H1 (cell line): ENCODE results near the gene SLC9A7. TPM values are rescaled to one million over a fixed set of nuclear protein-coding genes. Genes with fewer than 3 reads are reported as not detected.

ENCODE experiments used
- CTCF ChIA-PET: fragments of 300-600 bp; sonication (Branson Sonifier 250); formaldehyde crosslinking; loops from one replicate; lab custom pipeline; 2021; ENCODE audit not compliant: partially characterized antibody; lab: Charles Lee
- POLR2A ChIA-PET: fragments of 300-600 bp; sonication (Branson Sonifier 250); formaldehyde crosslinking; loops from one replicate; lab custom pipeline; 2021; ENCODE audit warnings: inconsistent platforms; ENCODE audit not compliant: partially characterized antibody; lab: Charles Lee
- DNase-seq, 2 experiments: peaks; one replicate each; pipeline versions ENCODE4 v3.0.0 to v3.0.0-alpha.2; 2010 to 2022; ENCODE audit warnings: low spot score in 2 of 2, low read depth in 1 of 2, mixed read lengths in 1 of 2
- FAIRE-seq: peaks from 2 replicates; lab custom pipeline; 2011; peaks lifted over from hg19 to GRCh38; lab: Jason Lieb, UNC
- H2AFZ ChIP-seq: 2 replicates; pipeline ENCODE4 v1.8.1; 2012; ENCODE audit warnings: low read length, inconsistent platforms
- H2AK5ac ChIP-seq: 2 replicates; pipeline ENCODE4 v1.6.1; 2013; ENCODE audit warnings: low read depth, low read length
- H2BK120ac ChIP-seq: replicated peaks from 2 replicates; pipeline ENCODE3; 2013; ENCODE audit warnings: low read depth, low read length, inconsistent platforms
- H2BK12ac ChIP-seq: 2 replicates; pipeline ENCODE4 v1.6.1; 2013; ENCODE audit warnings: low read depth, low read length
- H2BK15ac ChIP-seq: 2 replicates; pipeline ENCODE4 v1.6.1; 2013; ENCODE audit warnings: low read length
- H2BK20ac ChIP-seq: 2 replicates; pipeline ENCODE4 v1.6.1; 2013; ENCODE audit warnings: low read length
- H2BK5ac ChIP-seq: 2 replicates; pipeline ENCODE4 v1.6.1; 2013; ENCODE audit warnings: low read depth, low read length
- H3K14ac ChIP-seq: 2 replicates; pipeline ENCODE4 v1.6.1; 2013; ENCODE audit warnings: inconsistent platforms; ENCODE audit not compliant: insufficient read length
- H3K18ac ChIP-seq: 2 replicates; pipeline ENCODE4 v1.6.1; 2013; ENCODE audit warnings: low read length; ENCODE audit errors: extremely low read depth
- H3K23ac ChIP-seq: 2 replicates; pipeline ENCODE4 v1.6.1; 2013; ENCODE audit warnings: inconsistent platforms; ENCODE audit not compliant: insufficient read length
- H3K23me2 ChIP-seq: 2 replicates; pipeline ENCODE4 v1.6.1; 2013; ENCODE audit warnings: low read depth, low read length
- H3K27ac ChIP-seq: 2 replicates; pipeline ENCODE4 v1.6.1; 2011; ENCODE audit warnings: low read depth, low read length, inconsistent platforms
- H3K27me3 ChIP-seq, 4 experiments: replicated peaks in 1 of 4; 1 replicate in 1 of 4; 2 replicates in 3 of 4; pipeline versions ENCODE4 v1.6.1 to v1.8.1; 2011 to 2013; ENCODE audit warnings: low read length in 3 of 4, mild to moderate bottlenecking in 3 of 4, inconsistent platforms in 2 of 4, mixed read lengths in 2 of 4, moderate library complexity in 1 of 4; ENCODE audit not compliant: control insufficient read depth in 3 of 4, insufficient read depth in 3 of 4; ENCODE audit errors: extremely low read depth in 1 of 4
- H3K36me3 ChIP-seq, 4 experiments: 2 replicates each; pipeline versions ENCODE4 v1.6.1 to v1.8.1; 2011 to 2013; ENCODE audit warnings: mild to moderate bottlenecking in 4 of 4, low read length in 3 of 4, moderate library complexity in 2 of 4, control low read depth in 1 of 4, inconsistent platforms in 1 of 4; ENCODE audit not compliant: insufficient read depth in 4 of 4, control insufficient read depth in 2 of 4
- H3K4ac ChIP-seq: replicated peaks from 2 replicates; pipeline ENCODE3; 2013; ENCODE audit warnings: low read length, low read depth, mixed read lengths, inconsistent platforms; ENCODE audit not compliant: insufficient read length
- H3K4me1 ChIP-seq, 4 experiments: replicated peaks in 1 of 4; 1 replicate in 1 of 4; 2 replicates in 3 of 4; pipeline versions ENCODE4 v1.6.1 to v1.8.1; 2011 to 2013; ENCODE audit warnings: low read length in 3 of 4, inconsistent platforms in 2 of 4, mixed read lengths in 1 of 4; ENCODE audit not compliant: insufficient read depth in 4 of 4, control insufficient read depth in 3 of 4
- H3K4me2 ChIP-seq, 2 experiments: 2 replicates each; pipeline versions ENCODE4 v1.6.1 to v1.8.1; 2011 to 2013; ENCODE audit warnings: low read depth in 2 of 2, low read length in 2 of 2, control low read depth in 1 of 2, inconsistent platforms in 1 of 2, mild to moderate bottlenecking in 1 of 2; ENCODE audit not compliant: insufficient read depth in 1 of 2
- H3K4me3 ChIP-seq, 4 experiments: fragments of 200-600, 300-600 bp in 1 of 4; sonication (generic), shearing (Covaris generic), sonication (Bioruptor Twin) in 1 of 4; 2 replicates each; pipeline versions ENCODE4 v1.5.1 to v1.8.1; 2011 to 2016; ENCODE audit warnings: low read length in 4 of 4, low read depth in 3 of 4, control low read depth in 2 of 4, inconsistent platforms in 2 of 4, mild to moderate bottlenecking in 2 of 4, mixed read lengths in 1 of 4, moderate library complexity in 1 of 4; ENCODE audit not compliant: insufficient read depth in 2 of 4; ENCODE audit errors: extremely low read depth in 1 of 4
- H3K56ac ChIP-seq: replicated peaks from 2 replicates; pipeline ENCODE3; 2013; ENCODE audit warnings: low read depth, mild to moderate bottlenecking, mixed read lengths, low read length, inconsistent platforms; ENCODE audit not compliant: insufficient read length
- H3K79me1 ChIP-seq: 2 replicates; pipeline ENCODE4 v1.6.1; 2013; ENCODE audit warnings: low read depth, low read length, control low read depth
- H3K79me2 ChIP-seq, 2 experiments: 2 replicates each; pipeline versions ENCODE4 v1.6.1 to v1.8.1; 2012 to 2013; ENCODE audit warnings: low read length in 2 of 2, mild to moderate bottlenecking in 2 of 2, inconsistent platforms in 1 of 2; ENCODE audit not compliant: insufficient read depth in 2 of 2, control insufficient read depth in 1 of 2
- H3K9ac ChIP-seq, 4 experiments: replicated peaks in 1 of 4; 1 replicate in 1 of 4; 2 replicates in 3 of 4; pipeline versions ENCODE4 v1.6.1 to v1.8.1; 2011 to 2013; ENCODE audit warnings: low read depth in 3 of 4, low read length in 3 of 4, control low read depth in 2 of 4, mild to moderate bottlenecking in 2 of 4, moderate library complexity in 2 of 4, inconsistent platforms in 1 of 4; ENCODE audit errors: extremely low read depth in 1 of 4
- H3K9me3 ChIP-seq, 2 experiments: 2 replicates each; pipeline versions ENCODE4 v1.6.1 to v1.8.1; 2012 to 2013; ENCODE audit warnings: mild to moderate bottlenecking in 2 of 2, moderate library complexity in 2 of 2, control low read depth in 1 of 2, inconsistent platforms in 1 of 2, low read depth in 1 of 2, low read length in 1 of 2, mixed read lengths in 1 of 2; ENCODE audit not compliant: insufficient read depth in 2 of 2
- H4K20me1 ChIP-seq, 2 experiments: replicated peaks in 1 of 2; 2 replicates each; pipeline versions ENCODE3 to v1.8.1; 2011 to 2013; ENCODE audit warnings: inconsistent platforms in 2 of 2, low read length in 2 of 2, mild to moderate bottlenecking in 1 of 2; ENCODE audit not compliant: insufficient read depth in 2 of 2, control insufficient read depth in 1 of 2
- H4K5ac ChIP-seq: 2 replicates; pipeline ENCODE4 v1.6.1; 2013; ENCODE audit warnings: low read length, low read depth, mixed read lengths, inconsistent platforms; ENCODE audit not compliant: insufficient read length
- H4K8ac ChIP-seq: 2 replicates; pipeline ENCODE4 v1.8.0; 2013; ENCODE audit warnings: mild to moderate bottlenecking, moderate library complexity, low read length, inconsistent platforms; ENCODE audit not compliant: insufficient read depth; ENCODE audit errors: extremely low read depth
- H4K91ac ChIP-seq: replicated peaks from 2 replicates; pipeline ENCODE3; 2013; ENCODE audit warnings: low read length, mixed read lengths, inconsistent platforms; ENCODE audit not compliant: insufficient read length
- BCL11A ChIP-seq, 2 experiments: IDR thresholded peaks; one replicate each; pipeline ENCODE4 v1.6.1; 2011; ENCODE audit warnings: low read depth in 2 of 2, low read length in 2 of 2, mild to moderate bottlenecking in 2 of 2
- CBX5 ChIP-seq: fragments of 300-800, 300-1000 bp; sonication (generic); IDR thresholded peaks from 2 replicates; pipeline ENCODE4 v1.7.1; 2016; ENCODE audit warnings: antibody characterized with exemption, low read length, low read depth
- CHD1 ChIP-seq: IDR thresholded peaks from 2 replicates; pipeline ENCODE4 v1.6.1; 2012; ENCODE audit warnings: low read depth, low read length, improper control_type of control experiment
- CREB1 ChIP-seq: IDR thresholded peaks from 2 replicates; pipeline ENCODE4 v1.6.1; 2012; ENCODE audit warnings: inconsistent platforms
- GABPA ChIP-seq: IDR thresholded peaks from 2 replicates; pipeline ENCODE4 v1.6.1; 2011; ENCODE audit warnings: mild to moderate bottlenecking, low read length, moderate library complexity, borderline replicate concordance; ENCODE audit not compliant: insufficient read depth
- HDAC2 ChIP-seq, 2 experiments: fragments of 300-600 bp in 1 of 2; sonication (generic) in 1 of 2; IDR thresholded peaks; 2 replicates each; pipeline ENCODE4 v1.6.1; 2011 to 2012; ENCODE audit warnings: low read depth in 2 of 2, low read length in 2 of 2, mild to moderate bottlenecking in 2 of 2, moderate library complexity in 2 of 2, borderline replicate concordance in 1 of 2, inconsistent platforms in 1 of 2
- POU5F1 ChIP-seq: IDR thresholded peaks from 2 replicates; pipeline ENCODE4 v1.6.1; 2011; ENCODE audit warnings: low read depth, mild to moderate bottlenecking, low read length, moderate library complexity
- RFX5 ChIP-seq: IDR thresholded peaks from 2 replicates; pipeline ENCODE4 v1.6.1; 2011; ENCODE audit warnings: low read depth, low read length, improper control_type of control experiment, borderline replicate concordance
- SRF ChIP-seq: IDR thresholded peaks from 2 replicates; pipeline ENCODE4 v1.6.1; 2011; ENCODE audit warnings: mild to moderate bottlenecking, low read depth, low read length, moderate library complexity
- TAF1 ChIP-seq: IDR thresholded peaks from 2 replicates; pipeline ENCODE4 v1.6.1; 2011; ENCODE audit warnings: mild to moderate bottlenecking, low read depth, low read length
- TCF12 ChIP-seq: IDR thresholded peaks from 2 replicates; pipeline ENCODE4 v1.6.1; 2011; ENCODE audit warnings: low read depth, mild to moderate bottlenecking, low read length
- WGBS, 2 experiments: shearing (Covaris generic) in 1 of 2; methylation state at CpG; one replicate each; pipeline versions ENCODE4 v1.1.6 to v1.1.7; 2013 to 2015; ENCODE audit warnings: low lambda C conversion rate in 2 of 2, mixed read lengths in 2 of 2, inconsistent platforms in 1 of 2, low coverage in 1 of 2, missing lambda C conversion rate in 1 of 2; ENCODE audit not compliant: insufficient replicate concordance in 2 of 2, insufficient coverage in 1 of 2, insufficient read length in 1 of 2; ENCODE audit errors: extremely low coverage in 1 of 2, missing lambda C conversion rate in 1 of 2; 5-methylcytosine and 5-hydroxymethylcytosine counted together
- polyA plus RNA-seq, 7 experiments: library from polyadenylated mRNA; depleted of rRNA in 3 of 7; stranded (reverse) in 5 of 7; unstranded in 2 of 7; fragments of >200 nt in 5 of 7; fragments of 200-250 nt in 2 of 7; gene quantifications; 1 replicate in 5 of 7; 2 replicates in 1 of 7; 4 replicates in 1 of 7; pipeline versions ENCODE4 v1.2.1 to v1.2.3, GENCODE V29; 2011 to 2013; ENCODE audit warnings: missing spikeins in 2 of 7, mixed read lengths in 2 of 7
- total RNA-seq: library from RNA; stranded (reverse); fragmentation: NEBNext Ultra II Directional; extraction: Animal tissue kit (Norgen Biotek cat#: 25700); gene quantifications from 2 replicates; pipeline ENCODE4 v1.2.1, GENCODE V29; 2021

Gene SLC9A7
- total and polyA plus RNA-seq, 2 of the 8 experiments (the other 6 are each of a cell fraction or from before 2014, with no cell fraction given): 6.7 to 17.2 TPM

- Histone ChIP-seq H3K27me3 (no peaks in the 10 kb centered on the region; a peak in 1 of 7 replicates), H3K14ac (no peak overlapping the region), H3K9ac (no peak overlapping the region), H4K20me1 (no peaks in the 10 kb centered on the region), H3K36me3 (no peaks in the 10 kb centered on the region), H3K79me2 (peaks cover 0 to 3% of the 10 kb centered on the region in 2 experiments; a peak in 2 of 4 replicates), H3K4me3 (no peak overlapping the region), H4K91ac (no peak overlapping the region), H2BK20ac (no peak overlapping the region), H3K4ac (no peak overlapping the region), H3K56ac (no peak overlapping the region), H2BK12ac (no peak overlapping the region), H2AFZ (no peak overlapping the region), H2BK120ac (no peak overlapping the region), H3K27ac (no peak overlapping the region), H3K23me2 (peaks cover 3% of the 10 kb centered on the region; the same call in 1 of the 2 replicates), H3K18ac (no peak overlapping the region), H4K5ac (no peak overlapping the region), H3K79me1 (no peaks in the 10 kb centered on the region), H2BK15ac (no peak overlapping the region), H4K8ac (no peak overlapping the region), H3K4me1 (peaks cover 0 to 10% (median 2%) of the 10 kb centered on the region in 4 experiments; a peak in 5 of 7 replicates), H2AK5ac (no peak overlapping the region), H3K23ac (no peak overlapping the region), H3K9me3 (no peaks in the 10 kb centered on the region), H2BK5ac (no peak overlapping the region), H3K4me2 (no peak overlapping the region)
- ChIA-PET CTCF (interaction anchor here (4.5 kb wide), 1 partner anchor 35 kb away, joined by 30 read pairs; no protein-coding TSS in a partner anchor), POLR2A (no interaction called here)
- FAIRE-seq (no peak), DNase-seq (no peak)
- TF ChIP-seq TAF1: no peak
- TF ChIP-seq GABPA: no peak
- no peak for TF ChIP-seq CHD1
- no peak for TF ChIP-seq BCL11A (IDR thresholded peaks at IDR 0.05; ENCODE audit: low read depth in 2 of 2, low read length in 2 of 2)
- no peak for TF ChIP-seq RFX5
- TF ChIP-seq CBX5: no peak
- TF ChIP-seq POU5F1: no peak
- no peak for TF ChIP-seq SRF
- TF ChIP-seq TCF12: no peak
- no peak for TF ChIP-seq HDAC2 (IDR thresholded peaks at IDR 0.05; ENCODE audit: borderline replicate concordance in 1 of 2, low read depth in 2 of 2, low read length in 2 of 2)
- no peak for TF ChIP-seq CREB1
- WGBS, 2 experiments: no CpG with 5 or more reads among the region's 1 CpG
Measured at GRCh38 chrX:46762963-46763362, 4.0 kb upstream of the SLC9A7 start.
